GM18907 (cell line): ENCODE data around the gene MCU.
A peak's percentile ranks its signal among the peaks of the same experiment; 100 is the strongest.

ENCODE experiments used
- ATAC-seq: cut with Tn5 transposase; IDR thresholded peaks from one replicate; pipeline ENCODE4 v1.9.1; 2021; ENCODE audit warnings: mild to moderate bottlenecking, moderate library complexity; ENCODE audit not compliant: unreplicated experiment

Gene MCU

DNA sequence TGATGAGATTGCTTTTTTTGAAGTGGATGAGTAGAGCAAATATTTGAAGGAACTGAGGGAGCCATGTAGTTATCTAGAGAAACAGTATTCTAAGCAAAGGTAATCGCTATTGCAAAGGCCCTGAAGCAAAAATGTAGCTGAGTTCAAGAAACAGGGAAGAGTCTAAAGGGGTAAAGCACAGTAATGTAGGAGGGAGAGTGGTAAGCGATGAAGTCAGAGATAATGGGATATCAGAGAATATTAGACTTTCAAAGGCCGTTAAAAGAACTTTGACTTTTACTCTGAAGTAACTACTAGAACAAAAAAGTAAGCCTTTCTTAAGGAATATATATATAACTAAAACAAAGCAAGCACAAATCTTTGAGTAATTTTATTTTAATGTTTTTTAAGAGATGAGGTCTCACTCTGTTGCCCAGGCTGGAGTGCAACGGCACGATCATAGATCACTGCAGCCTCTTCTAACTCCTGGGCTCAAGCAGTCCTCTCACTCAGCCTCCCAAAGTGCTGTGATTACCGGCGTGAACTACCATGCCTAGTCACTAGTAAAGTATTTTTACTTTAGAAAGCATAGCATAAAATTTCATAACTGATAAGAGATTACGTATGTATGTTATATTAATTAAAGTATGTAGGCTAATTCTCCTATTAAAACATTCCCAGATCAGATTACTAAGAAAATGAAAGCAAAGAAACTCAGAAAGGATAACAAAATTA is 139.9 kb downstream of the MCU start:
- ATAC-seq = no peak

GRCh38 chr10:72832701-72833100 is 140.8 kb downstream of the MCU start:
- ATAC-seq = no peak

DNA sequence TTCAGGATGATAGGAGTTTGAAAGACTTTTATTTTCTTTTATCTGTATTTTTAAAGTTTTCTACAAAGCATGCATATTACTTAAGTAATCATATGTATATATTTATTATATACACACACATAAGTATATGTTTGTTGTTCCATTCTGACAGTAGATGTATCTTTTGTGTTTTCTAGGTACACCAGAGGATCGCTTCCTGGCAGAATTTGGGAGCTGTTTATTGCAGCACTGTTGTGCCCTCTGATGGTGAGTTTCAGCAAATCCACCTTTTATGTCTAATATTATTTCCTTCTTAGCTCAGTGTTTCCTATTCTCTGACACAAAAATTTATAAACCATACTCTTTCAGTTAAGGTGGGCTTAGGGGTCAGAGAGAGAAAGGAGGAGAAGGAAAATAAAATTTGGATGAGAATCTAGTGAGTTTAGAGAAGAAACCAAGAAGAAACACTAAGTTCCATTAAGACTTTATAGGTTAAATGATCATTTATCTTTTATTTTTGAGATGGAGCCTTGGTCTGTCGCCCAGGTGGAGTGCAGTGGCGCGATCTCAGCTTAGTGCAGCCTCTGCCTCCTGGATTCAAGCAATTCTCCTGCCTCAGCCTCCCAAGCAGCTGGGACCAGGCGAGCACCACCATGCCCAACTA is 142.4 kb downstream of the MCU start:
- ATAC-seq = peak; percentile 46

DNA sequence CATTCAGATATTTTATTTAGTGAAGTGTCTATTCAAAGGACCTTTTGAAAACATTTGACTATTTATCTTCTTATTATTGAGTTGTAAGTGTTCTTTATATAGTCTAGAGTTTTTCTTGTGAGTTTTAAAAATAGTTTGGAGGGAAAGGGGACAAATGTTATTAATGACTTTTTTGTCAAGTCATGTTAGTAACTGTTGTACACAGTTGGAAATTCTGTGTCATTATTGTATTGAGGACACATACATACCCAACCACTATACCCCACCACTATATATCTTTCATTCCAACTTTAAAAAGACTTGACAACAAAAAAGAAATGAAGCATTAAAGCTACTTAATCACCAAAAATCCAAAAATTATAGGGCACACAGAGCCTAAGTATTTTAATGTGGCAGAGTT is 148.4 kb downstream of the MCU start:
- no peak for ATAC-seq

GRCh38 chr10:72841487-72841886 is 149.5 kb downstream of the MCU start:
- no peak for ATAC-seq

GRCh38 chr10:72842164-72842563 is 150.2 kb downstream of the MCU start:
- no peak for ATAC-seq

GRCh38 chr10:72846238-72846637 is 154.3 kb downstream of the MCU start:
- ATAC-seq = no peak

DNA sequence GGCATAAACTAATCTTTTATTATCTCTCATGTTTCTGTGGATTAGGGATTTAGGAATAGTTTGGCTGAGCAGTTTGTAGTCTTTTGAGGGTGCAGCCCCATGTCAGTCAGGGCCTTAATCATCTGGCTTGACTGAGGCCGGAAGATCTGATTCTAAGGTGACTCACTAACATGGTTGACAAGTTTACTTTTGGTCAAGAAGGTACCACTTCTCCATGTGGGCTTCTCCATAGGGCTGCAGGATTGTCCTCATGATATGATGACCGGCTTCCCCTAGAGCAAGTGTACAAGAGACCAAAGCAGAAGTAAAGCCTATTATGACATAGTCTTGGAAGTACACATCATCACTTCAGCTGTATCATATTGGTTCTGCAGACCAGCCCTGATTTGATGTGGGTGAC is 155.7 kb downstream of the MCU start:
- ATAC-seq = no peak

- ATAC-seq = no peak
These were observed 158.9 kb downstream of the MCU start for GRCh38 chr10:72850861-72851260.

DNA sequence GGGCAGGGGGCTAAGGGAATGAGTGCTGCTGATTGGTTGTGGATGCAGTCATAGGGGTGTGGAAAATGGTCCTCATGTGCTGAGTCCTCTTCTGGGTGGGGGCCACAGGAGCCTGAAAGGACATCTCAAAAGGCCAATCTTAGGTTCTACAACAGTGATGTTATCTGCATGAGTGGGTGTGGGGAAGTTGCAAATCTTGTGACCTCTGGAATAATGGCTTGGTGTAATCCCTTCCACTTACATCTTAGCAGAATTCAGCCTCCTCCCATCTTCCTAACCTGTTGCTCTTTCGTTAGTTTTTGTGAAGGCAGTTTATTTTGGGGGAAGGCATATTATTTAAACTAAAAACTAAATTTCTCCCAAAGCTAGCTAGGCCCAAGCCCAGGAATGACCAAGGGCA is 159.6 kb downstream of the MCU start:
- no peak for ATAC-seq

- no peak for ATAC-seq
These were observed 160.6 kb downstream of the MCU start for GRCh38 chr10:72852508-72852907.

- ATAC-seq = no peak
These were observed 163.2 kb downstream of the MCU start for GRCh38 chr10:72855129-72855528.

- ATAC-seq = no peak
These were observed 163.8 kb downstream of the MCU start for GRCh38 chr10:72855790-72856189.

DNA sequence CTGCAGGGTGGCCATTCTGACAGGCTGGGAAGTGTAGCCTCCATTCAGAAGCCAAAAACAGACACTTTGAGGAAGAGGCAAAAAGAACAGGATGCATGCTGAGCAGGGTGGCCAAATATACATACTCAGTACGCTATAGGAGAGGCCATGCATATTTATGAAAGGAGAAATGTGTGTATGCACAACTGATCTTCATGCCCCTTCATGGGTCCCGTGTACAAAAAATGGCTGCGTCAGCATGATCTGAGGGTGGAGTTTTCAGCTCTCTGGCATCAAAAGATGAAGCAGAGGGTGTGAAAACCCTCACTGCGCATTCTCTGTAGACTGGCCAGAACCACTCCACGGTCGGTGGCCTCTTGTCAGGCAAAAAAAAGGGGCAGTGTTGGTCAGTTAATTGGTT is 166.1 kb downstream of the MCU start:
- ATAC-seq = no peak

DNA sequence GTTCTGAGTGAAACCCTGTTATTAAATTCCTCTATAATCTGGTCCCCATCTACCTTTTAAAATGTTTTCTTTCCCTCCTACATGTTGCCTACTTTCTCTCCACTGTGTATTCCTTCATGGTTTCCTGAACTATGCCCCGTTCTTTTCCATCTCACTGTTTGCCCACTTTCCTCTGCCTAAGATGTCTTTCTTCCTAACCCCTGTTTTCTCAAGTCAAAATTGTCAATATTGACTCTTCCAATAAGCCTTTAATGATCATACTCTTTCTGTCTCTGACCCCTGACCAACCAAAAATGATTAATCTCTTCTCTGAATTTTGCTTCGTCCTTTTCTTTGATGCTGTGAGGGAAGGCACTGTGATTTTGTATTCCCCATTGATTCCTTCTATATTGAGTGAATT is 171.0 kb downstream of the MCU start:
- ATAC-seq = no peak

DNA sequence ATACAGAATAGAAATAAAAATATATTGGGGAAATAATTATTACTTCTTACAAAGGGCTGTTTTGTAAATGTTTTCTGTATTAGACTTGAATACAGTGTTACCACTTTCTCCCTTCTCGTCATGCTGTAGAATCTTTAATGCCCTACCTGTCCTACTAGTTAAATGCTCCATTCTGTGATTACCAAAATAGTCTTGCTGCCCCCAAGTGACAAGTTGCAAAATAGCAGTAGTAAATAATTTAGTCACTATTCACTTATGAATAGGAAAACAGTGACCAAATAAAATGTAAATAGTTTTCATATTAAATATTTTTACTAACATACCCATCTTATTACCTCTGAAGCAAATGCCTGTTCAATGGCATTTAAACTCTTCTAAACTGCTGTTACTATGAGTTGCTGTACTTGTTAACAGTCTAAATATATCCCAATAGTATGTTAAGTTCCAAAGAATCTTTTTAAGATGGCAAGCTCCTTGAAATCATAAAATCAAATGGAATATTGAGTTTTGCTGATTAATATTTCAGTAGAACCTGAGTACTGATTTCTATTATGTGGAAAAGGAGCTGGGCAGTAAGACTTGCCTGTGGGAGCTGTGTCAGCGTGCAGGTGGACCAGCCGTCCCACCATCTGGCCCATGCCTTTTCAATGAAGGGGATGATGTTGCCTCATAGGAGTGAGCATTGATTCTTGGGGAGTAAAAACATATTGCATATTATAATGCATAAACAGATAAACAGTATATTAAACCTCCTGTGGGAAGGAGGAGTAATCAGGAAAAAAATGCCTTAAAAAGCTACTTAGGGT is 183.5 kb downstream of the MCU start:
- no peak for ATAC-seq

- no peak for ATAC-seq
These were observed 187.3 kb downstream of the MCU start for GRCh38 chr10:72879245-72879644.

DNA sequence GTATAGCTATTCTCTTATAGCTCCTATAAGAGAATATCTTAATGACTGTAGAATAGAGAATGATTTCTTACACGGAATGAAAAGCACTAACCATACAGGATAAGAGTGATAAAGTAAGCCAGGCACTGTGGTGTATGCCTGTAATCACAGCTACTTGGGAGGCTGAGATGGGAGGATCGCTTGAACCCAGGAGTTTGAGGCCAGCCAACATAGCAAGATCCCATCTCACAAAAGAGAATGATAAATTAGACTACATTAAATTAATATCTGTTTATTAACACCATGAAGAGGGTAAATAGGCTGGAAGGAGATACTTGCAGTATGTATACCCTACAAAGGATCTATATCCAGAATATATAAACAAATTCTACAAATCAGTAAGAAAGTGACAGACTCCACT is 189.3 kb downstream of the MCU start:
- ATAC-seq = no peak

DNA sequence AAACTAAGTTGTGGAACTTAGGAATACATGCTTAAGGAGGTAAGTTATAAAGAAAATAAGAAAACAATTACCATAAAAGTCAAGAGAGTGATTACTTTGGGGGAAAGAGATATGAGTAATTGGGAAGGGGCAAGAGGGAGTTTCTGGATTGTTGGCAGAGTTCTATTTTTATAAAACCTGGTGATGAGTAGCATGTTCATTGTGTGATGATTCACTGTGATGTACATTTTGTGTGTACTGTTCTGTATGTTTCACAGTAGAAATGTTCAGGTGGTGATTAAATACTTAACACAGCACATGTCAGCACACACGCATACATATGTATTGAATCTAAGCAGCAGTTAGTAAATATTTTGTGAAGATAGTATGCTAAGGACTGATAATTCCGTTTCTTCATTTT is 191.9 kb downstream of the MCU start:
- no peak for ATAC-seq

- no peak for ATAC-seq
These were observed 194.0 kb downstream of the MCU start for GRCh38 chr10:72885953-72886352.

GRCh38 chr10:72886621-72887020 is 194.7 kb downstream of the MCU start:
- ATAC-seq = no peak

DNA sequence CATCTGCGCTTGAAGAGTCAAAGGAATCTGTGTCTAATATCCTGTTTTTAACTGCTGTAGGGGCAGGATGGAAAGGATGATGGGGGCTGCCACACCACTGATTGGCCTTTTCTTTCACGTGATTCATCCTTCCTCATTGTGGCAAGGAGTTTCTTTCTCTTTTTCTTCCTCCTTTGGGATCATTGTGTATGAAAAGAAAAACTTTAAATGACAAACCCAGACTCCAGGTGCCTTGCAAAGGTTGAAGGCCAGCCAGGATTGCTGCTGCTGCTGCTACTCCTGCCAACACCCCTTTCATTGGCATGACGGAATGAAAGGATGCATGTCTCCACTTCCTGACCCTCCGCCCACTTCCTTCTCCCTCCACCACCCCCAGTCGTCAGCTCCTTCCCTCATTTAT is 195.1 kb downstream of the MCU start:
- ATAC-seq = no peak
